ENCODE measurements around the gene USP33. TPM values are rescaled to one million over a fixed set of nuclear protein-coding genes. Genes with fewer than 3 reads are reported as not detected.
"Not testable (repeated sequence)": the region's sequence is repeated elsewhere in the genome, so short reads cannot be mapped to it uniquely, and the experiment has no call there.

Gene USP33
- polyA plus RNA-seq, 3 donors, result 82.1 to 90.0 (median 84.7) TPM

DNA sequence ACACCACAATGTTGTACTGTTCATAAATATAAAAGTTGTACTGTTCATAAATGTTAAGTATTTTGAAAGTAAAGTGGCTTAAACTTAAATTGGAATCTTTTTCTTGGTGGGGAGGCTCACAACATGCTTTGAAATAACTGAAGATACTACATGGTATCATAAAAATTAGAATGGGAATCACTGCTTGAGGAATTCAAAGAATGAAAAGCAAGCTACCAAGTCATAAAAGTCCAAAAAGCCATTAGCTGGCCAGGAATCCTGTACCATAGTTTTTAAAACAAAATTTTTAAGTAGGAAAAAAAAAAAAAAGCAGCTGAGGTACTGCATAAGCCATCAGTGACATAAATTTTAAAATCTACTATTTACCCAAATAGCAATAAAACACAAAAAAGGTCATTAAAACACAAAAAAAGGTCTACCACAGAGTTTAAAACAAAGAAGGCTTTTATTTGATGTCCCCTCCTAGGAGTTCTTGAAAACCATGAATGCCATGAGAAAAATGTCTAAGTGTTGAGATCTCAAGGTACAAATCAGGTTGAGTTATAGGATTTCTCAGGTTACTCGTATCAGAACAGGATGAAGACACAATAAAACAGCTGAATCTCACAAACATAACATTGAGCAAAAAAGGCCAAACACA, 85.8 kb downstream of the USP33 start:
- no peak for DNase-seq (ENCODE audit: low read depth in 3 of 3, low spot score in 2 of 3)

DNA sequence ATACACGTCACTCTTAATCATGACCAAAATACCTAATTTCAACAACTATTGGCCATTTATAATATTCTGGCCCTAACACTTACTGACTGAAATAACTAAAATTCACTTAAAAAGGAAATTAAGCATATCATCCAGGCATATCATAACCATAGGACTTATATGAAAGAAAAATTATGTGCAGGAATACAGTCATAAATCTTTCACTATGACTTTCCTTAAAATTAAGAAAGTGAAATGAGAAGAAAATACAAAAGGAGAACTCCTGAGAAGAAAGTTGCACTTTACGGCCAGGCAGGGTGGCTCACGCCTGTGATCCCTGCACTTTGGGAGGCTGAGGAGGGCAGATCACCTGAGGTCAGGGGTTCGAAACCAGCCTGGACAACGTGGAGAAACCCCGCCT, 86.6 kb downstream of the USP33 start:
- DNase-seq (ENCODE audit: low read depth in 3 of 3, low spot score in 2 of 3), result no peak

DNA sequence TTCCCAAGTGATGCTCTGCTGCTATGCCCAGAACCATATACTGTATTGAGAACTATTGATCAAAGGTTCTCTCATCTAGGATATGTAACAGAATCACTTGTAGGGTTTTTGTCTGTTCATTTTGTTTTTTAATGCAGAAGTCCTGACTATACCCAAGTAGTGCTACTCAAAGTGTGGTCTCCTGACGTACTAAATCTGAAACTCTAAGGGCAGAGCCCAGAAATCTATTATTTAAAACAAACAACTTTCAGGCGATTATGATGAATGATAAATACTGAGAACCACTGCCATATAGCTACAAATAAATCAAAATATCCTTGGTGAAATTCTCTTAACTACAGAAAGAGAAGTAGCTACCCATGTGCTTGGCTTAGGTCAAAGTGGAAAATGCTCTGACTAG, 87.3 kb downstream of the USP33 start:
- no peak for DNase-seq (ENCODE audit: low read depth in 3 of 3, low spot score in 2 of 3)

DNA sequence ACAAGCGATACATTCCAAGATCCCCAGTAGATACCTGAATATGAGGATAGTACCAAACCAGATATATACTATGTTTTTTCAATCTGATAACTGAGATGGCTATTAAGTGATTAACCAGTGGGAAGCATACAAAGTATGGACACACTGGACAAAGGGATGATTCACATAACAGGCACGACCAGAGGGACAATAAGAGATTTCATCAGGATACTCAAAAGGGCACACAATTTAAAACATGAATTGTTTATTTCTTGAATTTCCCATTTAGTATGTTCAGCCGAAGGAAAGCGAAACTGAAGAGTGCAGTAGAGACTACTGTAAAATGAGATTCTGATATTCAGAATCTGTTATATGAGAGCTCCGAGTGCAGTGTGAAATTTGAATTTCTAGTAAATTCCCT, 87.8 kb downstream of the USP33 start:
- no peak for DNase-seq (ENCODE audit: low read depth in 3 of 3, low spot score in 2 of 3)

DNA sequence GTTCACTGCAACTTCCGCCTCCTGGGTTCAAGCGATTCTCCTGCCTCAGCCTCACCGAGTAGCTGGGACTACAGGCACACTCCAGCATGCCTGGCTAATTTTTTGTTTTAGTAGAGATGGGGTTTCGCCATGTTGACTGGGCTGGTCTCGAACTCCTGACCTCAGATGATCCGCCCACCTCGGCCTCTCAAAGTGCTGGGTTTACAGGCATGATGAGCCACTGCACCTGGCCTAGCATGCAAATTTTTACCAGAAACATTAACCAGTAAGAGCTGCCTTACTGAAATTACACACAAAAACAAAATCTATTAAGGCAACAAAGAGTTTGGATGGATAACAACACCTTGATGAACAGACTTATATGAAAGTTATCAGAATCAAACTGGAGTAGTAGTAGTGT, 89.3 kb downstream of the USP33 start:
- no peak for DNase-seq (ENCODE audit: low read depth in 3 of 3, low spot score in 2 of 3)

DNA sequence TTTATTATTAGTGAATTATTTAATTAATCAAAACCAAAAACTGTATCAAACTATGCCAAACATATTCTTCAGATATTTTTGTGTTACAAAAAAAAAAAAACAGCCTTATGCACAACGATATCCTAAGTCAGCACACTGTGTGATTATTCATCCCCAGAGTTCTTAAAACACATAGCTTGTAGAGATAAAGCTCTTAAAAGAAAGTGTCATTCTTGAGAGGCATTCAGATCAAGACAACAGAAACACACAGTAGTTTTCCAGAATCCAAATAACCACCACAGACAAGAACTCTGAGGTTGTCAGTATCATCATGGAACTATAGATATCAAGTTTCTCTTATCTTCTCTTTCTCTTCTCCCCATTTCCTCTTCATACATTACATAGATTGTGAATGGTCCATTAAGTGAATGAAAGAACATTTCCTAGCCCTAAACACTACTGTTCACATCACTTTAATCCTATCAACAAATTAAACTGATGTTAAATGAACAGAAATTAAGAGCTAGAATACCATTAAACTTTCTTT, 90.7 kb downstream of the USP33 start:
- DNase-seq (ENCODE audit: low read depth in 3 of 3, low spot score in 2 of 3), result no peak

DNA sequence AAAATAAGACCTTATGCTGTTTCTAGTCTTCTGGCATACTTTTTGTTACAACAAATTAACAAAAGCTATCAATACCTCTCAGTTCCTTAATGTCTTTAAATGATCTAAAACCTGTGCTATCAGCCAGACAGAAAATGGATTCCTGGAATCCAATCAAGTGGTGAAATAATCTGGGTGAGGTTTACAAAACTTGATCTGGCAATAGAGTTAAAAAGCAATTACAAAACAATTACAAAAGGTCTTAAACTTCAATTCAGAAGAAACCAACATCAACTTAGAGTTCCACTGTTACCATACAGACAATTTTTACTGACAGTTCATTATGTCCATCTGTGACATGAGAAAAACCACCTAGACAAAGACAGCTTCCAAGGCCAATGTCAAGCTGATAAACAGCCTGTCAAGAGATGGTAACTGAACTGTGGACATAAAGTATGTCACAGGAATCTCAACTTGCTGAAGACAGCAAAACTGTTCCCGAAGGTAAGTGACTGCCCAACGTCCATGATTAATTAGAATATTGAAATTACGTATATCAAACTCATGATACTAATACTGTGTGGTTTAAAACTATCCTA, 94.6 kb downstream of the USP33 start:
- DNase-seq (ENCODE audit: low read depth in 3 of 3, low spot score in 2 of 3), result no peak

DNA sequence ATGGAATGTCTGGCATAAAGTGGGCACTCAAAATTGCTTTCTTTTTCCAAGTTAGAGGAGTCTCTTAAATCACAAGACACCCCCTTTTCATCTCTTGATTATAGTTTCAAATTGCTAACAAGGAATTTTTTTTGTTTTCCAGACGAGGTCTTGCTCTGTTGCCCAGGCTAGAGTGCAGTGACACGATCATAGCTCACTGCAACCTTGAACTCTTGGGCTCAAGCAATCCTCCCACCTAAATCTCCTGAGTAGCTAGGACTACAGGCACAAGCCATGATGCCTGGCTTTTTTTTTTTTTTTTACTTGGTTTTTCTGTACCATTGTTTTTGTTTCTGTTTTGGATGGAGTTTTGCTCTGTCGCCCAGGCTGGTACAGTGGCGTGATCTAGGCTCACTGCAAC, 98.0 kb downstream of the USP33 start:
- no peak for DNase-seq (ENCODE audit: low read depth in 3 of 3, low spot score in 2 of 3)

DNA sequence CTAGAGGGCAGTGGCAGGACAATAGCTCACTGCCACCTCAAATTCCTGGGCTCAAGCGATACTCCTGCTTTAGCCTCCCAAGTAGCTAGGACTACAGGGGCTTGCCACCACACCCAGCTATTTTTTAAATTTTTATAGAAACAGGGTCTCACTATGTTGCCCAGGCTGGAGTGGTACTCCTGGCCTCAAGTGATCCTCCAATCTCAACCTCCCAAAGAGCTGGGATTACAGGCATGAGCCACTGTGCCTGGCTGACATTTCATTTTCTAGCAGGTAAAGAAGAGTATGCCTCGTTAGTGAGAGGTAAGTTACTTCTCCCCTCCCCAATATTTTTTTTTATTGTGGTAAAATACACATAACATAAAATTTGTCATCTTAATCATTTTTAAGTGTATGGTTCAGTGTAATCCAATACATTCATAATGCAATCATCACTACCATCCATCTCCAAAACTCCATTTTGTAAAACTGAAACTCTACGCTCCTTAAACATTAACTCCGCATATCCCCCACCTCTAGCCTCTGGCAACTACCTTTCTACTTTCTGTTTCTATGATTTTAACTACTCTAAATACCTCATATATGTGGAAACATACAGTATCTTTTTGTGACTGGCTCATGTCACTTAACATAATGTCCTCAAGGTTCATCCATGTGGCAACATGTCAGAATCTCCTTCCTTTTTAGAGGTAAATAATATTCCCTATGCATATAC, 99.6 kb downstream of the USP33 start:
- no peak for DNase-seq (ENCODE audit: low read depth in 3 of 3, low spot score in 2 of 3)

DNA sequence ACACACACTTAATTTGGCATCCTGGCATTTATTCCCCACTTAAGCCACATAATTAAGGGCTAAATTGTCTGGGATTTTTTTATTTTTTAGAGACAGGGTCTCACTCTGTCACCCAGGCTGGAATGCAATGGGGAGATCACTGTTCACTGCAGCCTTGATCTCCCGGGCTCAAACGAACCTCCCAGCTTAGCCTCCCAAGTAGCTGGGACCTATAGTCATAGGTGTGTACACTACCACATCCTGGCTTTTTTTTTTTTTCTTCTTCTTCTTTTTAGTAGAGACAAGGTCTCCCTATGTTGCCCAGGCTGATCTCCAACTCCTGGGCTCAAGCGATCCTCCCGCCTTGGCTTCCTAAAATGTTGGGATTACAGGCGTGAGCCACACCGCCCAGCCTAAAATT, 101.4 kb downstream of the USP33 start:
- no peak for DNase-seq (ENCODE audit: low read depth in 3 of 3, low spot score in 2 of 3)

DNA sequence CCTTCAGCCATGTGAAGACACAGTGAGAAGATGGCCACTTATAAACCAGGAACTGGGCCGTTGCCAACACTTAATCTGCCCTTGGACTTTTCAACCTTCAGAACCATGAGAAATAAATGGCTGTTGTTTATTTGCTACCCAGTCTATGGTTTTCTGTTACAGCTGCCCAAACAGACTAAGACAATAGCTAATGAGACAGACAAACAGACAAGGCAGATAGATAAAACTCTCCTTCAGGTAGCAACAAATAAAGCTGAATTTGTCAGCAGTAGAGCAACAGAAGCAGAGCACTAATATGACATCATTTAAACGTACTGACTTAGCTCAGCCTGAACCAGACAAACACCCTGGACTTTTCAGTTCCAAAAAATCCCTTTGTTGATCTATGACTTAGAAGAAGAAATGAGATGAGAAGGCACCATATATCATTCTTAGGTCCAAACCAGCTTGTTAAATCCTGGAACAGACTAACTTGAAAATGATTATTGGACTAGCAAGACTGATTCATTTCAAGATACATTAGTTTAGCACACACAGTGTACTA, 104.1 kb downstream of the USP33 start:
- no peak for DNase-seq (ENCODE audit: low read depth in 3 of 3, low spot score in 2 of 3)

DNA sequence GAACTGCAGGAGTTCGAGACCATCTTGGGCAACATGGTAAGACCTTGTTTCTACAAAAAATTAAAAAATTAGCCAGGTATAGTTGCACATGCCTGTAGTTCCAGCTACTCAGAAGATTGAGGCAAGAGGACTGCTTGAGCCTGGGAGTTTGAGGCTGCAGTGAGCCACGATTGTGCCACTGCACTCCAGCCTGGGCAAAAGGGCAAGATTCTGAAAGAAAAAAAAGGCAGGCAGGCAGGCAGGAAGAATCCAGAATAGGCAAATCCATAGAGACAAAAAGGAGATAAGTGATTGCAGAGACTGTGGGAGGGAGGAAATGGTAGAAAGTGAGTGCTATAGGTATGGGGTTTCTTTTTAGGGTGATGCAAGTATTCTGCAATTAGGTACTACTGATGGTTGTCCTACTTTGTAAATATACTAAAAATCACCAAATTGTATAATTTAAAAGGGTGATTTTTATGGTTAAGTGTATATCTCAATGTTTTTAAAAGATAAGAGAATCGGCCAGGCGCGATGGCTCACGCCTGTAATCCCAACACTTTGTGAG, 106.6 kb downstream of the USP33 start:
- DNase-seq (ENCODE audit: low read depth in 3 of 3, low spot score in 2 of 3), result no peak

DNA sequence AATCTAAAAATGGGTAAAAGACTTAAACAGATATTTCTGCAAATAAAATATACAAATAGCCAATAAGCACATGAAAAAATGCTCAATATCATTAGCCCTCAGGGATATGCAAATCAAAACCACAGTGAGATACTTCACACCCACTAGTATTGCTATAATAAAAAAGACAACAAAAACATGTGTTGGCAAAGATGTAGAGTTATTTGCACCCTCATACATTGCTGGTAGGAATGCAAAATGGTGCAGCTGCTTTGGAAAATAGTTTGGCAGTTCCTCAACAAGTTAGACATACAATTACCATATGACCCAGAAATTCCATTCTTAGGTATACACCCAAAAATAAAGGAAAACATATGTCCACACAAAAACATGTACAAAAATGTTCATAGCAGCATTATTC, 107.4 kb downstream of the USP33 start:
- DNase-seq (ENCODE audit: low read depth in 3 of 3, low spot score in 2 of 3), result no peak

DNA sequence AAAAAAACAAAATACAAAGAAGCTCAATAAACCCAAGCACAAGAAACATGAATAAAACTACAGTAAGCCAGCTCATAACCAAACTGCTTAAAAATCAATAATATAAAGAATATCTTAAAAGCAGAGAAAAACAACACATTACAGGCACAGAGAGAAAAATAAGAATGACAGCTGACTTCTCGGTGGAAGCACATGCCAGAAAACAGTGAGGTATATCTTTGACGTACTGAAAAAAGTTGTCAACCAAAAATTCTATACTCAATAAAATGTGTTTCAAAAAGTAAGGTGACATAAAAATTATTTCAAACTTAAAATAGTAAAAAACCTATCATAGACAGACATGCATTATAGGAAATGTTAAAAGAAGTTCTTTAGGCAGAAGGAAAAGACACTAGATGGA, 110.5 kb downstream of the USP33 start:
- no peak for DNase-seq (ENCODE audit: low read depth in 3 of 3, low spot score in 2 of 3)

DNA sequence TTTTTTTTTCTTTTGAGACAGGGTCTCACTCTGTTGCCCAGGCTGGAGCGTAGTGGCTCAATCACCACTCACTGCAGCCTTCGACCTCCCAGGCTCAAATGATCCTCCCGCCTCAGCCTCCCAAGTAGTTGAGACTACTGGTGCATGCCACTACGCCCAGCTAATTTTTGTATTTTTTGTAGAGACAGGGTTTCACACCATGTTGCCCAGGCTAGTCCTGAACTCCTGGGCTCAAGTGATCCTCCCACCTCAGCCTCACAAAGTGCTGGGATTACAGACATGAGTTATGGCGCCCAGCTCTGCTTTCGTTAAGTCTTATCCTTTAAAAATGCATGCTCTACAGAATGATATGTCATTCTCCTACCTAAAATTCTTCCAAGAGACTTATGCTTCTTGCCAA, 113.4 kb downstream of the USP33 start:
- not testable (repeated sequence) for DNase-seq (ENCODE audit: low read depth in 3 of 3, low spot score in 2 of 3)

Other genes starting within 250 kb of the USP33 start
- gene ZZZ3, start 77.2 kb downstream of the USP33 start, polyA plus RNA-seq (ENCODE audit: insufficient read length in 3 of 3), result 10 to 100 TPM; 64.2 to 72.9 (median 68.4) TPM
- 10 to 100 TPM; 19.2 to 21.3 (median 19.5) TPM for gene MIGA1, start 19.8 kb upstream of the USP33 start, polyA plus RNA-seq (ENCODE audit: insufficient read length in 3 of 3)
- 10 to 100 TPM; 12.6 to 15.4 (median 12.9) TPM for gene NEXN, start 128.8 kb upstream of the USP33 start, polyA plus RNA-seq (ENCODE audit: insufficient read length in 3 of 3)
- gene FUBP1, start 219.2 kb upstream of the USP33 start, polyA plus RNA-seq (ENCODE audit: insufficient read length in 3 of 3), result 100 to 1,000 TPM; 289 to 339 (median 333) TPM
- gene DNAJB4, start 245.1 kb upstream of the USP33 start, polyA plus RNA-seq (ENCODE audit: insufficient read length in 3 of 3), result 10 to 100 TPM; 36.7 to 46.4 (median 39.4) TPM